Vagina (tissue), 2 donors: Measurements from ENCODE around the gene PPHLN1. TPM values are rescaled to one million over a fixed set of nuclear protein-coding genes. Genes with fewer than 3 reads are reported as not detected.

Experiments
- DNase-seq, 2 donors: peaks; one replicate each; pipeline ENCODE4 v3.0.0-alpha.2; 2017; ENCODE audit errors: extremely low spot score in 2 of 2
- H3K27ac ChIP-seq: fragments of 200-600 bp; sonication (generic); one replicate; pipeline ENCODE4 v1.5.1; 2019
- H3K27me3 ChIP-seq: fragments of 200-600 bp; sonication (generic); one replicate; pipeline ENCODE4 v1.5.1; 2019
- H3K36me3 ChIP-seq, 2 donors: fragments of 200-600 bp; sonication (generic); one replicate each; pipeline ENCODE4 v1.5.1; 2017 to 2019
- H3K4me1 ChIP-seq: fragments of 200-600 bp; sonication (generic); one replicate; pipeline ENCODE4 v1.5.1; 2019
- H3K4me3 ChIP-seq, 2 donors: fragments of 200-600 bp; sonication (generic); 1 replicate in 1 of 2; 2 replicates in 1 of 2; pipeline ENCODE4 v1.5.1; 2016 to 2019
- H3K9me3 ChIP-seq: fragments of 200-600 bp; sonication (generic); one replicate; pipeline ENCODE4 v1.5.1; 2019
- POLR2A ChIP-seq, 2 donors: fragments of 450-650 bp; IDR thresholded peaks; one replicate each; pipeline ENCODE4 v1.6.1; 2017; ENCODE audit warnings: antibody characterized with exemption in 2 of 2, mild to moderate bottlenecking in 2 of 2, moderate library complexity in 2 of 2
- POLR2AphosphoS5 ChIP-seq, 2 donors: sonication (generic); formaldehyde crosslinking; IDR thresholded peaks; one replicate each; pipeline ENCODE4 v1.9.0; 2017; ENCODE audit warnings: antibody characterized with exemption in 2 of 2, mild to moderate bottlenecking in 2 of 2, low read depth in 1 of 2; ENCODE audit not compliant: insufficient read depth in 1 of 2
- intact Hi-C: fragments of 100-400 bp; cut with DNase I; formaldehyde crosslinking; loops from one replicate; pipeline ENCODE4 v1.15.1; 2023
- total RNA-seq: library from RNA; depleted of rRNA; stranded (reverse); fragments of >200 nt; gene quantifications from one replicate; pipeline ENCODE4 v1.2.3, GENCODE V29; 2016
- TF ChIP-seq, protein P1 (sequence below), 3 experiments: fragments of 450-650 bp in 2 of 3; fragments of 200-600 bp in 1 of 3; sonication (generic) in 1 of 3; IDR thresholded peaks; one replicate each; pipeline ENCODE4 v1.5.1; 2017 to 2019; ENCODE audit warnings: antibody characterized with exemption in 3 of 3, mild to moderate bottlenecking in 2 of 3, moderate library complexity in 2 of 3

Gene PPHLN1
- total RNA-seq, 1 donor from 2014 or later = 47.9 TPM

- no peaks in the 10 kb centered on the region for H3K36me3 ChIP-seq
- H3K27me3 ChIP-seq = no peaks in the 10 kb centered on the region
- TF ChIP-seq, protein P1, sequence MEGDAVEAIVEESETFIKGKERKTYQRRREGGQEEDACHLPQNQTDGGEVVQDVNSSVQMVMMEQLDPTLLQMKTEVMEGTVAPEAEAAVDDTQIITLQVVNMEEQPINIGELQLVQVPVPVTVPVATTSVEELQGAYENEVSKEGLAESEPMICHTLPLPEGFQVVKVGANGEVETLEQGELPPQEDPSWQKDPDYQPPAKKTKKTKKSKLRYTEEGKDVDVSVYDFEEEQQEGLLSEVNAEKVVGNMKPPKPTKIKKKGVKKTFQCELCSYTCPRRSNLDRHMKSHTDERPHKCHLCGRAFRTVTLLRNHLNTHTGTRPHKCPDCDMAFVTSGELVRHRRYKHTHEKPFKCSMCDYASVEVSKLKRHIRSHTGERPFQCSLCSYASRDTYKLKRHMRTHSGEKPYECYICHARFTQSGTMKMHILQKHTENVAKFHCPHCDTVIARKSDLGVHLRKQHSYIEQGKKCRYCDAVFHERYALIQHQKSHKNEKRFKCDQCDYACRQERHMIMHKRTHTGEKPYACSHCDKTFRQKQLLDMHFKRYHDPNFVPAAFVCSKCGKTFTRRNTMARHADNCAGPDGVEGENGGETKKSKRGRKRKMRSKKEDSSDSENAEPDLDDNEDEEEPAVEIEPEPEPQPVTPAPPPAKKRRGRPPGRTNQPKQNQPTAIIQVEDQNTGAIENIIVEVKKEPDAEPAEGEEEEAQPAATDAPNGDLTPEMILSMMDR (IDR thresholded peaks at IDR 0.05) = no peak
- TF ChIP-seq POLR2A (IDR thresholded peaks at IDR 0.05) (no peak), POLR2AphosphoS5 (IDR thresholded peaks at IDR 0.05; ENCODE audit: insufficient read depth in 1 of 2, low read depth in 1 of 2) (no peak)
- no peak overlapping the region for H3K27ac ChIP-seq
- DNase-seq = no peak
- intact Hi-C loops = loop anchor here (5.0 kb wide), 1 partner anchor 1634 kb away; no protein-coding TSS in a partner anchor
- H3K4me1 ChIP-seq = no peaks in the 10 kb centered on the region
- no peaks in the 10 kb centered on the region for H3K9me3 ChIP-seq
- H3K4me3 ChIP-seq = no peak overlapping the region
Measured at GRCh38 chr12:42356344-42356743, 30.4 kb downstream of the PPHLN1 start.

DNA sequence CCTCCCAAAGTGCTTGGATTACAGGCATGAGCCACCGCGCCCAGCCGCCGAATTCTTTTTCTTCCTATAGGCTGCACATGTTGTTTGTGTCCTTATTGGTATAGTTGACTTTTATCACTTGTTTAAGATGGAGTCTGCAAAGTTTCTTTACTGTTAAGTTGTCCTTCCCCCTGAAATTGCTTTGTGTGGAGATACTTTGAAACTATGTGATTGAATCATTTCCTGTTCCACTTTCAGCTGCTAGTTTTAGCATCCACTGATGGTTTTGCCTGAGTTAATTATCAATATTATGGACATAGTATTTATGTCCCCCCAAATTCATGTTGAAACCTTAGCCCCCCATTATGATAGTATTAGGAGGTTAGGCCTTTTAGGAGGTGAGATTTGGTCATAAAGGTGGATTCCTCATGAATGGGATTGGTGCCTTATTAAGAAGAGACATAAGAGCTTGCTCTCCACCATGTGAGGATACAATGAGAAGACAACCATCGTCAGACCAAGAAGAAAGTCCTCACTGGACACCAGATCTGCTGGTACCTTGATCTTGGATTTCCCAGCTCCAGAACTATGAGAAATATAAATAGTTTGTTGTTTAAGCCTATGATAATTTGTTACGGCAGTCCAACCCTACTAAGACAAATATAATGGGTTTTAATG lies 34.9 kb downstream of the PPHLN1 start:
- H3K36me3 ChIP-seq = no peaks in the 10 kb centered on the region
- TF ChIP-seq, protein P1 (IDR thresholded peaks at IDR 0.05) = no peak
- TF ChIP-seq POLR2A (IDR thresholded peaks at IDR 0.05) = no peak
- no peak for TF ChIP-seq POLR2AphosphoS5 (IDR thresholded peaks at IDR 0.05; ENCODE audit: insufficient read depth in 1 of 2, low read depth in 1 of 2)
- no peaks in the 10 kb centered on the region for H3K27me3 ChIP-seq
- no peaks in the 10 kb centered on the region for H3K4me1 ChIP-seq
- intact Hi-C loops = no loop called here
- DNase-seq = no peak
- no peaks in the 10 kb centered on the region for H3K9me3 ChIP-seq
- no peak overlapping the region for H3K27ac ChIP-seq
- no peak overlapping the region for H3K4me3 ChIP-seq

- no peaks in the 10 kb centered on the region for H3K36me3 ChIP-seq
- H3K27ac ChIP-seq = no peak overlapping the region
- intact Hi-C loops = no loop called here
- H3K4me1 ChIP-seq = no peaks in the 10 kb centered on the region
- no peak for DNase-seq
- no peaks in the 10 kb centered on the region for H3K9me3 ChIP-seq
- no peaks in the 10 kb centered on the region for H3K27me3 ChIP-seq
- no peak overlapping the region for H3K4me3 ChIP-seq
- TF ChIP-seq, protein P1 (IDR thresholded peaks at IDR 0.05) = no peak
- no peak for TF ChIP-seq POLR2A (IDR thresholded peaks at IDR 0.05)
- TF ChIP-seq POLR2AphosphoS5 (IDR thresholded peaks at IDR 0.05; ENCODE audit: insufficient read depth in 1 of 2, low read depth in 1 of 2) = no peak
Measured at GRCh38 chr12:42361909-42362646, 36.1 kb downstream of the PPHLN1 start.

- no peaks in the 10 kb centered on the region for H3K27me3 ChIP-seq
- TF ChIP-seq, protein P1 (IDR thresholded peaks at IDR 0.05) = no peak
- TF ChIP-seq POLR2AphosphoS5 (IDR thresholded peaks at IDR 0.05; ENCODE audit: insufficient read depth in 1 of 2, low read depth in 1 of 2) (no peak), POLR2A (IDR thresholded peaks at IDR 0.05) (no peak)
- no peaks in the 10 kb centered on the region for H3K9me3 ChIP-seq
- no peaks in the 10 kb centered on the region for H3K4me1 ChIP-seq
- H3K36me3 ChIP-seq = no peaks in the 10 kb centered on the region
- no peak for DNase-seq
- no peak overlapping the region for H3K4me3 ChIP-seq
- H3K27ac ChIP-seq = no peak overlapping the region
- intact Hi-C loops = no loop called here
Measured at GRCh38 chr12:42362647-42363260, 36.8 kb downstream of the PPHLN1 start.
